Gastroesophageal sphincter (tissue), 3 donors: ENCODE data around the gene ANKRD55.
"Not testable (repeated sequence)": the region's sequence is repeated elsewhere in the genome, so short reads cannot be mapped to it uniquely, and the experiment has no call there.

Source experiments
- CTCF ChIP-seq, 4 experiments: fragments of 200-600 bp in 2 of 4; fragments of 450-650 bp in 2 of 4; sonication (generic) in 1 of 4; IDR thresholded peaks; one replicate each; pipeline ENCODE4 v1.5.1; 2017 to 2019; ENCODE audit warnings: antibody characterized with exemption in 4 of 4, mild to moderate bottlenecking in 2 of 4, moderate library complexity in 2 of 4
- EP300 ChIP-seq: sonication (generic); formaldehyde crosslinking; IDR thresholded peaks from one replicate; pipeline ENCODE4 v1.6.1; 2017; ENCODE audit warnings: antibody characterized with exemption, mild to moderate bottlenecking
- POLR2A ChIP-seq, 2 donors: fragments of 450-650 bp; IDR thresholded peaks; one replicate each; pipeline ENCODE4 v1.6.1; 2017; ENCODE audit warnings: antibody characterized with exemption in 2 of 2, mild to moderate bottlenecking in 2 of 2, moderate library complexity in 1 of 2
- POLR2AphosphoS5 ChIP-seq: sonication (generic); formaldehyde crosslinking; IDR thresholded peaks from one replicate; pipeline ENCODE4 v1.6.1; 2017; ENCODE audit warnings: antibody characterized with exemption

- TF ChIP-seq CTCF (IDR thresholded peaks at IDR 0.05); POLR2A (IDR thresholded peaks at IDR 0.05); POLR2AphosphoS5; EP300: not testable (repeated sequence)
These were observed 19.1 kb downstream of the ANKRD55 start for GRCh38 chr5:56213886-56214535.
